A673 (cell line): ENCODE measurements around the gene PCARE.

Experiments
- CTCF ChIP-seq: fragments of 300-800, 200-600 bp; sonication (generic); conservative IDR thresholded peaks from 2 replicates; pipeline ENCODE4 v1.5.1; 2017; ENCODE audit warnings: low read depth, mild to moderate bottlenecking, antibody characterized with exemption, low read length, moderate library complexity, mixed read lengths
- EZH2 ChIP-seq: fragments of 200-600 bp; sonication (generic); IDR thresholded peaks from 2 replicates; pipeline ENCODE4 v1.6.1; 2017; ENCODE audit warnings: borderline replicate concordance, low read depth, mild to moderate bottlenecking, mixed read lengths, antibody characterized with exemption, low read length; ENCODE audit not compliant: poor library complexity, severe bottlenecking

- no peak for TF ChIP-seq CTCF
- no peak for TF ChIP-seq EZH2
Measured at GRCh38 chr2:29060441-29060840, 13.9 kb downstream of the PCARE start.
